Activated CD4-positive, alpha-beta T cell treated with anti-CD3 and anti-CD28 coated beads, Interleukin-2, Interleukin-4, amounts not matched to agents 100 ng/mL and 50 ng/mL, durations not matched to agents 16 hours and 8 hours (primary cell): ENCODE measurements around the gene LRRC63.

ENCODE experiments used
- DNase-seq: peaks from one replicate; pipeline ENCODE4 v3.0.0-alpha.2; 2020; ENCODE audit warnings: low spot score

Gene LRRC63

DNA sequence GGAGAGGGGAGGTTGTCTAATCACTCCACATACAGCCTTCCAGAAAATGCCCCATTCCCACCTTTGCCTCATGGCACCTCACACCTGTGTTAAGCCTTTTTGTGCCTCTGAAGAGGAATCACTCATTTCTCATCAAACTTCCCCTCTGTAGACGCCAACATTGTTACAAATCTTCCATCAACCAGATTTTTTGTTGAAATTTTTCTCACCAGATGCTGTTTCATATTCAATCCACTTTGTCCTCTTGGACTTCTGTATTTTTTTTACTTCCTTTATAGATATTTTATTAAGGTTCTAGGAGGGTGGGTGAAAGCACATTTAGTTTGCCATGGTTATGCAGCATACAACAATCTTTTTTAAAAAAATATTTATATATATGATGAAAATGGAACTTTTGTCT is 101.3 kb downstream of the LRRC63 start:
- DNase-seq = no peak

DNA sequence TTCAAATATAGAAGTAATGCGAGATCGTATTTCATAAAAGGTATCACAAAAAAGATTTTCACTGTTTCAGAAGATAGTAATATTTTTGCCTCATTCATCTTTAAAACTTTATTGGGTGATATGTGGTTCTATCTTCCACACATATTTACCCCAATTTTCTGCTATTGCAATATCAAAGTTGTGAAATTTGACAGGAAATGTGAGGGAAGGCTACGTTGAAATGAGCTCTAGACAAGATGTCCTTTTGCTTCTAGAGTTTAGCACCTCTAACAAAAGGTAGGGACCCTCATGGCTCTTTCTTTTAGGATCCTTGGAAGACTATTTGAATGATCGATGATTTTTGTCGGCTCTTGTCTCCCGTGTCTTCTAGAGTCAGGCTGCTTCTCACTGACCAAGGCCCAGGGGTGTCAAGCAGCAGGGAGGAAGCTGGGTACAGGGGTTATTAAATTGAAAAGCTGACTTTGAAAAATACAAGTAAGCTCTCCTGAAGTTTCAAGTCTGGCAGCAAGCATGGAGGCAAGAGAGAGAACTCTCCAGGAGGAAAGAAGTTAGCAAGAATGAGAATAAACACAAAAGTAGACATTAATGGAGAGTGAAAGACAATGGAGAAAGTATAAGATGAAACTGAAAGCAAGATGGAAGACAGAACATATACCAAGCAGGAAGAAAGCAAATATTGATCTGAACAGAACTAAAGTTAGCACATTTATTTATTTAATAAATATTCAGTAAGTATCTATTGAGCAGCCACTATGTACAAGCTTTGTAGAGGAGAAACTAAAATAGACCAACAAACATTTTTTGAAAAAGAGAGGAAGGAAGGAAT is 101.9 kb downstream of the LRRC63 start:
- no peak for DNase-seq

DNA sequence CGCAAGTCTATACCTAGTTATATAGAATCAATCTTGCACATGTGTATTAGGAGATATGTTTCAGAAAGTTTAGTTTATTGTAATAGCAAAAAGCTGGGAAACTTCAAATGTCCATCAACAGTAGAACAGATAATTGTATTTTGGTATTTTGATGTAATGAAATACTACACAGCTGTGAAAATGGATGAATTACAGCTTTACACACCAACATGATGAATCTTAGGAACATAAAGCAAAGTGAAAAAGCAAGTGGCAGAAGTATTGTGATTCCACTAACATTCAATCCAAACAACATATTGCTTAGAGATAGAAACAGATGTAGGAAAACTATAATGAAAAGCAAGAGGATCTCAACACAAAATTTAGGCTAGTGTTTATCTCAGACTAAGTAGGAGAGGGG is 102.9 kb downstream of the LRRC63 start:
- DNase-seq = no peak

- no peak for DNase-seq
Observed at GRCh38 chr13:46315036-46315435, 103.3 kb downstream of the LRRC63 start.

DNA sequence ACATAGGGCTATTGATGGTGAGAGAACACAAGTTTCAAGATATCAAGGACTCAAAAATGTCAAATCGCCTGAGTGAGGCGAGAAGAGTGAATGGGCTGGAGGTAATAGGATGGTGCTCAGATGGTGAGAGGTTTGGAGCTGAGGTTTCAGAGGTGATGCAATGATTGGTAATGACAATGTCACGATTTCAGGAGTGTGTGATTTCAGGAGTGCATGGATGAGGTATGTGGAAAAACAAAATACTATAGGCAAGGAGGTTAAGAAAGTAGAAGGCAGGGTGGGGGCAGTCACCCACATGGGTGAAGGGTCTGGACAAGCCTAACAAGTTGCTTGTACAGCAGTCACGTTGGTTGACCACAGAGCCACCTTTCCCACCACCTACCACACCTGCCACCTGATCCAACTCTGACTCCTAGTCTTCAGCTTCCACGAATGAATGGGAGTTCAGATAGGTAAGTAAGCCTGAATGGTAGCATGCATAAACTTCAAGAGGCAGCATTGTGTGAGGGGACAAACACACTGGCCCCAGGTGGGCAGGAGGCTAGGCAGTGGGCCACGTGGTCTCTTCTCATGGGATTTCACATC is 103.9 kb downstream of the LRRC63 start:
- DNase-seq = no peak

DNA sequence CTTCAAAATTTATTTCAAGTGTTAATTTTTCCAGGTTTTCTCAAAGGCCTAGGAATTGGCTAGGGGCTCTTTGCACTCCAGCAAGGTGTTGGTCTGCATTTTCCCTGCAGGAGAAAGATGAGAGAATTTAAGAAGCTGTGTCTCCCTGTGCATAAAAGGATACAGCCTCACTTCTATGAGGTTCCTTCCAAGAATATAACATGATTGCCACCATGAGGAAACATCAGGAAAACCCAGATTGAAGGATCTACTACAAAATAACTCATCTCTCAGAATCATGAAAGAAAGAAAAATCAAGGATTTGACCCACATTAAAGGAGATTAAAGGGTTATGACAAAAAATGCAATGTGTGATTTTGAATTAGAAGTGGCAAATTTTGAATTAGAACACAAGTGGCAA is 105.4 kb downstream of the LRRC63 start:
- no peak for DNase-seq

GRCh38 chr13:46318986-46319385 is 107.3 kb downstream of the LRRC63 start:
- DNase-seq = no peak

DNA sequence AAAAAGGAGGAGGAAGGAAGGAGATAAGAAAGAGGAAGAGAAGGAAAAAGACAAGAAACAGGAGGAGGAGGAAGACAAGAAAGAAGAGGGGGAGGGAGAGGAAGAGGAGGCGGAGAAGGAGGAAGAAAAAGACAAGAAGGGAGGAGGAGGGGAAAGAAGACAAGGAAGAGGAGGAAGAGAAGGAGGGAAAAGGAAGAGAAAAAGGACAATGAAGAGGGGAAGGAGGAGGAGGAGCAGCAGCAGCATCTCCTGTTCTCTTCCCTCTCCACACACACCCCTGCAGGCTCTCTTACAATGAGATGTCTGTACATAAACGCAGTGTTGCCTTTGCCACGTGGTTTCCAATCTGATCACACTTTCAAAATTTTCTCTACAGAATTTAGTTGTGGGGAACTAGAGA is 108.7 kb downstream of the LRRC63 start:
- no peak for DNase-seq

DNA sequence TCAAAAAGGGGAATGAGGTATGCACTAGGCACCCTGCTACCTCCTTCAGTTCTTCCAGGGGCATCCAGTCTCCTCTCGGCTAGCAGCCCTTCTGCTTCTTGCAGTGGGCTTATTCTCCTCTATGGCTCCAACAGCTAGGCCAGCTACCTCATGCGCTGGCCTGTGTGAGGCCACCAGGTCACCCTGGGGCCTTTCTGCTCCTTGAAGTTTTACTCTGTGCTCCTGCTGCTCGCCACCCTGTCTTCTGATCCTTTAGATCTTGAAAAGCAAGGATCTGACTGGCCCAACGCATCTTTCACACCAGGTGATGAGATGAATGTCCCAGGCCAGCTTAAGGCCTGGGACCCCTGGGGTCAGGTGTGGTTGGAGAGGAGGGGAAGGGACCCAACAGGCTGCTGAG is 109.1 kb downstream of the LRRC63 start:
- DNase-seq = no peak

- DNase-seq = peak; percentile 82
Observed at GRCh38 chr13:46321494-46322225, 109.9 kb downstream of the LRRC63 start.

DNA sequence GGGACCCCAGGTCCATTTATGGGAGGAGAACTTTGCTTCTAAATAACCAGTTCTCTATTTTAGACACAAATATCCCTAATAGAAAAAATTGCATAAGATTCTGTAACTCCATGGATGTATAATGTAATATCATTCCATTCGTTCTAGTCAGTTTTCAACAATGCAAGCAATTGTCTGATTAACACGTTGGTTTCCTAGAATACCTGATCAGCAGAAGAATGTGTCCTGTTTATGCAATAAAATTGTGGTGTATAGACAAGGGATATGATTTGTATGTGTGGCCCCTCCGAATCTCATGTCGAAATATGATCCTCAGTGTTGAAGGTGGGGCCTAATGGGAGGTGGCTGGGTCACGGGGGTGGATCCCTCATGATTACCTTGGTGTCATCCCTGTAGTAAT is 113.2 kb downstream of the LRRC63 start:
- DNase-seq = no peak
